ENCODE measurements around the gene NAA80.

- TF ChIP-seq CTCF (IDR thresholded peaks at IDR 0.05) (no peak), POLR2A (IDR thresholded peaks at IDR 0.05) (no peak)
These were observed 35.5 kb downstream of the NAA80 start for GRCh38 chr3:50263478-50264382.

Measured in body of pancreas (tissue), 4 donors.